Mesenchymal stem cell (in vitro differentiated cells and primary cell): ENCODE measurements around the gene HSPA6.
"Not testable (repeated sequence)": the region's sequence is repeated elsewhere in the genome, so short reads cannot be mapped to it uniquely, and the experiment has no call there.

ENCODE experiments used
- DNase-seq: peaks from one replicate; pipeline ENCODE4 v3.0.0-alpha.2; 2013
- H2AFZ ChIP-seq: one replicate; pipeline ENCODE4 v1.6.1; 2013; ENCODE audit warnings: low read depth, mild to moderate bottlenecking, control low read depth, inconsistent platforms, low read length, moderate library complexity
- H2AK5ac ChIP-seq: 2 replicates; pipeline ENCODE4 v1.6.1; 2013; ENCODE audit warnings: low read length, moderate library complexity, mild to moderate bottlenecking, inconsistent platforms; ENCODE audit not compliant: severe bottlenecking
- H2BK120ac ChIP-seq: one replicate; pipeline ENCODE4 v1.6.1; 2013; ENCODE audit warnings: low read depth, mild to moderate bottlenecking, inconsistent platforms, low read length, moderate library complexity
- H2BK12ac ChIP-seq, 2 experiments: one replicate each; pipeline ENCODE4 v1.6.1; 2013; ENCODE audit warnings: inconsistent platforms in 2 of 2, low read length in 2 of 2, mild to moderate bottlenecking in 2 of 2, moderate library complexity in 2 of 2, control low read depth in 1 of 2
- H2BK15ac ChIP-seq: one replicate; pipeline ENCODE4 v1.6.1; 2013; ENCODE audit warnings: mild to moderate bottlenecking, low read depth, inconsistent platforms; ENCODE audit not compliant: poor library complexity, severe bottlenecking
- H2BK5ac ChIP-seq: 2 replicates; pipeline ENCODE4 v1.6.1; 2013; ENCODE audit warnings: low read depth, mild to moderate bottlenecking, low read length, control low read depth, inconsistent platforms; ENCODE audit not compliant: poor library complexity, severe bottlenecking
- H3K14ac ChIP-seq, 2 experiments: one replicate each; pipeline ENCODE4 v1.6.1; 2013; ENCODE audit warnings: inconsistent platforms in 2 of 2, low read length in 2 of 2, control low read depth in 1 of 2, mild to moderate bottlenecking in 1 of 2, moderate library complexity in 1 of 2
- H3K18ac ChIP-seq, 2 experiments: one replicate each; pipeline ENCODE4 v1.6.1; 2013; ENCODE audit warnings: inconsistent platforms in 2 of 2, low read length in 2 of 2, control low read depth in 1 of 2, low read depth in 1 of 2, mild to moderate bottlenecking in 1 of 2
- H3K23ac ChIP-seq, 2 experiments: one replicate each; pipeline ENCODE4 v1.6.1; 2013; ENCODE audit warnings: inconsistent platforms in 2 of 2, low read length in 2 of 2, mild to moderate bottlenecking in 2 of 2, moderate library complexity in 2 of 2, control low read depth in 1 of 2
- H3K27ac ChIP-seq: 2 replicates; pipeline ENCODE4 v1.5.1; 2013; ENCODE audit warnings: mild to moderate bottlenecking, moderate library complexity, low read length, control low read depth, inconsistent platforms; ENCODE audit not compliant: poor library complexity, severe bottlenecking
- H3K27me3 ChIP-seq, 2 experiments: 2 replicates each; pipeline versions ENCODE4 v1.6.1 to v1.7.0; 2013; ENCODE audit warnings: low read length in 2 of 2, mild to moderate bottlenecking in 2 of 2, moderate library complexity in 2 of 2, control low read depth in 1 of 2, inconsistent platforms in 1 of 2; ENCODE audit not compliant: control insufficient read depth in 1 of 2, insufficient read depth in 1 of 2
- H3K36me3 ChIP-seq, 2 experiments: 2 replicates each; pipeline versions ENCODE4 v1.6.1 to v1.7.0; 2013; ENCODE audit warnings: low read length in 2 of 2, control low read depth in 1 of 2, inconsistent platforms in 1 of 2, low read depth in 1 of 2, mild to moderate bottlenecking in 1 of 2; ENCODE audit not compliant: insufficient read depth in 2 of 2, control insufficient read depth in 1 of 2
- H3K4ac ChIP-seq, 2 experiments: one replicate each; pipeline ENCODE4 v1.6.1; 2013; ENCODE audit warnings: inconsistent platforms in 2 of 2, low read length in 2 of 2, mild to moderate bottlenecking in 2 of 2, moderate library complexity in 2 of 2, control low read depth in 1 of 2, low read depth in 1 of 2
- H3K4me1 ChIP-seq: 2 replicates; pipeline ENCODE4 v1.6.1; 2013; ENCODE audit warnings: low read depth, low read length, control low read depth; ENCODE audit not compliant: control insufficient read depth, insufficient read depth
- H3K4me2 ChIP-seq: 2 replicates; pipeline ENCODE4 v1.6.1; 2013; ENCODE audit warnings: low read length, mild to moderate bottlenecking, inconsistent platforms; ENCODE audit not compliant: poor library complexity, severe bottlenecking
- H3K4me3 ChIP-seq, 2 experiments: 2 replicates each; pipeline versions ENCODE4 v1.5.1 to v1.7.0; 2013; ENCODE audit warnings: low read length in 2 of 2, mild to moderate bottlenecking in 2 of 2, control low read depth in 1 of 2, low read depth in 1 of 2; ENCODE audit not compliant: insufficient read depth in 1 of 2
- H3K79me1 ChIP-seq: replicated peaks from 2 replicates; pipeline ENCODE4 v1.6.1; 2013; ENCODE audit warnings: mild to moderate bottlenecking, control low read depth, low read length, inconsistent platforms; ENCODE audit not compliant: poor library complexity, severe bottlenecking
- H3K9ac ChIP-seq: 2 replicates; pipeline ENCODE4 v1.7.0; 2013; ENCODE audit warnings: mild to moderate bottlenecking, low read length, moderate library complexity
- H3K9me3 ChIP-seq: 2 replicates; pipeline ENCODE4 v1.7.0; 2013; ENCODE audit warnings: mild to moderate bottlenecking, low read length; ENCODE audit not compliant: control insufficient read depth
- H4K8ac ChIP-seq: one replicate; pipeline ENCODE4 v1.6.1; 2013; ENCODE audit warnings: inconsistent platforms, mild to moderate bottlenecking, low read length, moderate library complexity
- H4K91ac ChIP-seq: one replicate; pipeline ENCODE4 v1.6.1; 2013; ENCODE audit warnings: mild to moderate bottlenecking, low read length, inconsistent platforms
- WGBS: methylation state at CpG from one replicate; pipeline ENCODE4 v1.1.7; 2013; ENCODE audit warnings: mixed read lengths; 5-methylcytosine and 5-hydroxymethylcytosine counted together

Gene HSPA6

DNA sequence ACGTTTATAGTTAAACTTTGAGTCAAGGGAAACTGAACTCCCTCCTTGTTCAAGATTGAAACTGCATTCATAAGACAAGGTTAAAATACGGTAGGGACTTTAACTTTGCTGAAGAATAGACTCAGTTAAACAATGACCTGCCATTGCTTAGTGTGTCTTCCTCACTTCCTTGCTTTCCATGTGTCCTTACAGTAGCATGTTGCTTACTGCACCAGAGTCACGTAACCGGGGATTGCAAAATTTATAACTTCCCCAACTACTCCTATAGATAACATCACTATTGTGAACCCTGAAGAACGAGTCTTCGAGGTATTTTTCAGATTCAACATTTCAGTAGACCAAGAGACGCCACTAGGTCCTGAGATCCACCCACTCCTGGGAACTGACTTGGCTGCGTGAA is 47.4 kb downstream of the HSPA6 start:
- H3K9me3 ChIP-seq, H3K4me3 ChIP-seq, H3K27me3 ChIP-seq, H2BK5ac ChIP-seq, H2AK5ac ChIP-seq, H4K91ac ChIP-seq, H3K79me1 ChIP-seq, H3K27ac ChIP-seq, H2BK120ac ChIP-seq, H3K36me3 ChIP-seq, H3K4me1 ChIP-seq, H4K8ac ChIP-seq, DNase-seq, H2BK15ac ChIP-seq, H2BK12ac ChIP-seq, H3K14ac ChIP-seq, H2AFZ ChIP-seq, H3K4me2 ChIP-seq, H3K18ac ChIP-seq, H3K23ac ChIP-seq, H3K4ac ChIP-seq, H3K9ac ChIP-seq: not testable (repeated sequence)
- no CpG with 5 or more reads among the region's 8 CpGs for WGBS
